ENCODE data around the gene PHETA1.

PHETA1 gene

GRCh38 chr12:111330800-111331752, 37.8 kb downstream of the PHETA1 start:
- DNase-seq (ENCODE audit: low read depth) = peak; percentile 46
- no peak overlapping the region for H3K4me3 ChIP-seq (ENCODE audit: control insufficient read depth, low read depth, low read length)
- TF ChIP-seq CTCF (conservative IDR thresholded peaks at IDR 0.05; ENCODE audit: control insufficient read depth, insufficient read depth, low read depth, low read length) = peak; percentile 35

- no peak for DNase-seq (ENCODE audit: low read depth)
- TF ChIP-seq CTCF (conservative IDR thresholded peaks at IDR 0.05; ENCODE audit: control insufficient read depth, insufficient read depth, low read depth, low read length) = no peak
- H3K4me3 ChIP-seq (ENCODE audit: control insufficient read depth, low read depth, low read length) = no peak overlapping the region
Measured at GRCh38 chr12:111328138-111328537, 40.8 kb downstream of the PHETA1 start.

- no peak overlapping the region for H3K4me3 ChIP-seq (ENCODE audit: control insufficient read depth, low read depth, low read length)
- no peak for TF ChIP-seq CTCF (conservative IDR thresholded peaks at IDR 0.05; ENCODE audit: control insufficient read depth, insufficient read depth, low read depth, low read length)
- DNase-seq (ENCODE audit: low read depth) = no peak
Measured at GRCh38 chr12:111327474-111327873, 41.4 kb downstream of the PHETA1 start.

- TF ChIP-seq CTCF (conservative IDR thresholded peaks at IDR 0.05; ENCODE audit: control insufficient read depth, insufficient read depth, low read depth, low read length) = no peak
- H3K4me3 ChIP-seq (ENCODE audit: control insufficient read depth, low read depth, low read length) = no peak overlapping the region
- no peak for DNase-seq (ENCODE audit: low read depth)
Measured at GRCh38 chr12:111322336-111323250, 46.3 kb downstream of the PHETA1 start.

- no peak for DNase-seq (ENCODE audit: low read depth)
- no peak for TF ChIP-seq CTCF (conservative IDR thresholded peaks at IDR 0.05; ENCODE audit: control insufficient read depth, insufficient read depth, low read depth, low read length)
- no peak overlapping the region for H3K4me3 ChIP-seq (ENCODE audit: control insufficient read depth, low read depth, low read length)
Measured at GRCh38 chr12:111321317-111321716, 47.6 kb downstream of the PHETA1 start.

GRCh38 chr12:111320258-111321050, 48.4 kb downstream of the PHETA1 start:
- TF ChIP-seq CTCF (conservative IDR thresholded peaks at IDR 0.05; ENCODE audit: control insufficient read depth, insufficient read depth, low read depth, low read length) = no peak
- H3K4me3 ChIP-seq (ENCODE audit: control insufficient read depth, low read depth, low read length) = no peak overlapping the region
- no peak for DNase-seq (ENCODE audit: low read depth)

Measured in fibroblast of mammary gland (primary cell).